Cardiac muscle cell (in vitro differentiated cells and primary cell): ENCODE measurements around the gene GSTO2. TPM values are rescaled to one million over a fixed set of nuclear protein-coding genes. Genes with fewer than 3 reads are reported as not detected.
A peak's percentile ranks its signal among the peaks of the same experiment; 100 is the strongest.

ENCODE experiments used
- DNase-seq, 2 donors: peaks; one replicate each; pipeline versions ENCODE4 v3.0.0 to v3.0.0-alpha.2; 2010 to 2017; ENCODE audit warnings: low read depth in 1 of 2, low spot score in 1 of 2
- H3K27ac ChIP-seq: fragments of 200-600 bp; sonication (generic); 2 replicates; pipeline ENCODE4 v1.5.1; 2016
- H3K27me3 ChIP-seq: fragments of 200-600 bp; sonication (generic); 2 replicates; pipeline ENCODE4 v1.6.0; 2016; ENCODE audit warnings: control low read depth
- H3K36me3 ChIP-seq: fragments of 200-600 bp; sonication (generic); 2 replicates; pipeline ENCODE4 v1.5.1; 2016; ENCODE audit warnings: control low read depth
- H3K4me1 ChIP-seq: fragments of 200-600 bp; sonication (generic); 2 replicates; pipeline ENCODE4 v1.8.1; 2017; ENCODE audit warnings: low read depth, mild to moderate bottlenecking, mixed run types
- H3K4me3 ChIP-seq: fragments of 200-600 bp; sonication (generic); 2 replicates; pipeline ENCODE4 v1.5.1; 2016; ENCODE audit warnings: mild to moderate bottlenecking
- H3K9me3 ChIP-seq: fragments of 200-600 bp; sonication (generic); 2 replicates; pipeline ENCODE4 v1.5.1; 2017; ENCODE audit warnings: low read depth, mild to moderate bottlenecking, control low read depth
- polyA plus RNA-seq: library from polyadenylated mRNA; unstranded; fragments of >200 nt; fragmentation: Nextera tagmentation; extraction: Ambion mirVana; gene quantifications from 2 replicates; pipeline ENCODE4 v1.2.1, GENCODE V29; 2016
- total RNA-seq: library from RNA; depleted of rRNA; stranded (reverse); fragments of >200 nt; gene quantifications from 2 replicates; pipeline ENCODE4 v1.2.3, GENCODE V29; 2016
- TF ChIP-seq, protein P1 (sequence below): IDR thresholded peaks from 2 replicates; pipeline ENCODE4 v1.5.1; 2012; ENCODE audit warnings: low read depth, mild to moderate bottlenecking, low read length

The GSTO2 gene
- total and polyA plus RNA-seq, 2 experiments from 2014 or later, result 2.2 to 3.0 TPM

DNA sequence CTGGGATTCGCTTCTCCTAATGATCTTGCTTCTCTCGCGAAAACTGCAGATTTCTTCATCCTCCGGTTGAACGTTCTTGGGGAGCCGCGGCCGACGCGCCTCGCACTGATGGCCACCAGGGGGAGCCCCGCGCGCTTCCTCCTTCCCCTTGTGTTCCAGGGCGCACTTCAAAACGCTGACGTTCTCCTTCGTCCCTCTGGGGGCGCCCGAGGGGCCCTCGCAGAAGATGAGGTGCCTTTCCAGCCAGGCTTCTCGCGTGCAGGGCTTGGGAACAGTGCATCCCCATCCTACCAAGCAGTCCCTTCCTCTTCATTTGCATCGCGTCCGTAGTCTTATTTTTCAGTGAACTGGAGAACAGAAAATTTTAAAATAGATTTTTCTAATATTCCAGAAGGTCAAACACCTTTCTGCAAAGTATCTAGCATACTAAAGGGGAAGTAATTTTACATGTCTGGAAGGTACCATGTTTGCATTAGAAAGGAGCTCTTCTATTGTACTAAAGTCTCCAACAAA lies 22.5 kb downstream of the GSTO2 start:
- peak; percentile 93 for DNase-seq
- Histone ChIP-seq H3K27me3 (no peaks in the 10 kb centered on the region), H3K4me1 (no peaks in the 10 kb centered on the region), H3K27ac (no peak overlapping the region), H3K4me3 (no peak overlapping the region), H3K9me3 (no peaks in the 10 kb centered on the region), H3K36me3 (no peaks in the 10 kb centered on the region)
- TF ChIP-seq, protein P1, sequence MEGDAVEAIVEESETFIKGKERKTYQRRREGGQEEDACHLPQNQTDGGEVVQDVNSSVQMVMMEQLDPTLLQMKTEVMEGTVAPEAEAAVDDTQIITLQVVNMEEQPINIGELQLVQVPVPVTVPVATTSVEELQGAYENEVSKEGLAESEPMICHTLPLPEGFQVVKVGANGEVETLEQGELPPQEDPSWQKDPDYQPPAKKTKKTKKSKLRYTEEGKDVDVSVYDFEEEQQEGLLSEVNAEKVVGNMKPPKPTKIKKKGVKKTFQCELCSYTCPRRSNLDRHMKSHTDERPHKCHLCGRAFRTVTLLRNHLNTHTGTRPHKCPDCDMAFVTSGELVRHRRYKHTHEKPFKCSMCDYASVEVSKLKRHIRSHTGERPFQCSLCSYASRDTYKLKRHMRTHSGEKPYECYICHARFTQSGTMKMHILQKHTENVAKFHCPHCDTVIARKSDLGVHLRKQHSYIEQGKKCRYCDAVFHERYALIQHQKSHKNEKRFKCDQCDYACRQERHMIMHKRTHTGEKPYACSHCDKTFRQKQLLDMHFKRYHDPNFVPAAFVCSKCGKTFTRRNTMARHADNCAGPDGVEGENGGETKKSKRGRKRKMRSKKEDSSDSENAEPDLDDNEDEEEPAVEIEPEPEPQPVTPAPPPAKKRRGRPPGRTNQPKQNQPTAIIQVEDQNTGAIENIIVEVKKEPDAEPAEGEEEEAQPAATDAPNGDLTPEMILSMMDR, result peak; percentile 100

DNA sequence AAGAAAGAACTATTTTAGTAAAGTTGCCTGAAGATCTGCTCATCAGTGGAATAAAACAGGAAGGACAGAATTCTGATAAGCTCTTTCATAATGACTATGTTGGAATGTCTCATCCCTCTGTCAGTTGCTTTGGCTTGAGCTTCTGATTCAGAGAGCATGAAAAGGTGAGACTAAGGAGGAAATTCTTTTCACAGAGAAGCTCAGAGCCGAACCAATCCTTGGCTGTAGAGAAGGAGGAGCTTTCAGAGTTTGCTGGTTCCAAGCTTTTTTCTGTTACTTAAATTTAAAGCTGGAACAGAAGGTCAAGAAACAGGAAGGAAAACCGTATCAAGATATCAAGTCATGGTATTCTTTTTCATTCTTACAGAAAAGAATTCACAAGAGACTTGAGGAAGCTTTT lies 24.0 kb downstream of the GSTO2 start:
- no peaks in the 10 kb centered on the region for H3K4me1 ChIP-seq
- no peaks in the 10 kb centered on the region for H3K27me3 ChIP-seq
- TF ChIP-seq, protein P1, result no peak
- no peaks in the 10 kb centered on the region for H3K36me3 ChIP-seq
- DNase-seq, result peak in 1 of 2 donors; percentile 59
- no peaks in the 10 kb centered on the region for H3K9me3 ChIP-seq
- no peak overlapping the region for H3K4me3 ChIP-seq
- H3K27ac ChIP-seq, result no peak overlapping the region

DNA sequence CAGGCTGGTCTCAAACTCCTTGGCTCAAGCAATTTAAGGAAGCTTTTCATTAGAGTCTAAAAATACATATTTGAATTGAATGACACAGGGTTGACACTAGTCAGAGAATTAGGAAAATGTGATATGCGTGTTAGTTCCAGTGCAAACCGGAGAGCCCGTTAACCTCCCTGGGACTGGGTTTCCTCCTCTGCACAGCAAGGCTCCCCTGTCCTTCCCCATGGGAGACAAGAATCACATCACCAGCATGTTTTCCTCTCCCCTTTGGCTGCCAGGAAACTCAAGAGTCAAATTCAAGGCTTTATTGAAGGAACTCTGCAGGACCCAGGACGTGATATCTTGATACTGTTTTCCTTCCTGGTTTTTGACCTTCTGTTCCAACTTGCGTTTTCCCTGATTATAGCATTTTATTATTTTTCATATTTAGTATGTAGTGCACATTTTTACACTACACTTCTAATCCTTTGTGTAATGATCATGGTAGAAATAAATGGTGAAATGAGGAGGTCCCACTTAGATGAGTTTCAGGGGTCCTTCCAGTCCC lies 24.9 kb downstream of the GSTO2 start:
- Histone ChIP-seq H3K4me3 (no peak overlapping the region), H3K9me3 (no peaks in the 10 kb centered on the region), H3K4me1 (no peaks in the 10 kb centered on the region), H3K36me3 (no peaks in the 10 kb centered on the region), H3K27me3 (no peaks in the 10 kb centered on the region), H3K27ac (no peak overlapping the region)
- DNase-seq, result no peak
- TF ChIP-seq, protein P1, result no peak

DNA sequence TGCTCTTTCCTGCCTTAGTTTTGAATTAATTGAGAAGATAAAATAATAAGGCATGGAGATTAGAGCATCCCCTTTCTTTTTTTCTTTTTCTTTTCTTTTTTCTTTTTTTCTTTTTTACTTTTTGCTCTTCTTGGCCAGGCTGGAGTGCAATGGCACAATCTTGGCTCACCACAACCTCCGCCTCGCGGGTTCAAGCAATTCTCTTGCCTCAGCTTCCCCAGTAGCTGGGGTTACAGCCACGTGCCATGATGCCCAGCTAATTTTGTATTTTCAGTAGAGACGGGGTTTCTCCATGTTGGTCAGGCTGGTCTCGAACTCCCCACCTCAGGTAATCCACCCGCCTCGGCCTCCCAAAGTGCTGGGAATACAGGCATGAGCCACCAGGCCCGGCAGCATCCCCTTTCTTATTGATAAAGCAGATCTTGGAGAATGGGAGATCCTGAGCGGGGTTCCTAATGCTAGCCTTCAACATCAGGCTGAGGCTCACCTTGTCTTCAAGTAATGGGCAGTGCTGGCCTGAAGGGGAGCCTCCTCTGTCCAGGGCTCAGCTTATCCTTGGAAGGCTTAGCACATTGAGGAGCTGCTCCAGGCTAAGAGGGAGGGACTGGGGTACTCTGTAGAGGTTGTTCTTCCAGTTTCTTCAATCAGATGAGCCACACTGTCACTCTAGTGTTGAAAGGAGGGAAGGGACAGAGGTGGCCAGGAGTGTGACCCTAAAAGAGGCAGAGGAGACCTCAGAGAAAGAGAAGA lies 27.9 kb downstream of the GSTO2 start:
- Histone ChIP-seq H3K27me3 (no peaks in the 10 kb centered on the region), H3K36me3 (no peaks in the 10 kb centered on the region), H3K4me3 (no peak overlapping the region), H3K27ac (no peak overlapping the region), H3K9me3 (no peaks in the 10 kb centered on the region), H3K4me1 (no peaks in the 10 kb centered on the region)
- TF ChIP-seq, protein P1, result no peak
- DNase-seq, result no peak

DNA sequence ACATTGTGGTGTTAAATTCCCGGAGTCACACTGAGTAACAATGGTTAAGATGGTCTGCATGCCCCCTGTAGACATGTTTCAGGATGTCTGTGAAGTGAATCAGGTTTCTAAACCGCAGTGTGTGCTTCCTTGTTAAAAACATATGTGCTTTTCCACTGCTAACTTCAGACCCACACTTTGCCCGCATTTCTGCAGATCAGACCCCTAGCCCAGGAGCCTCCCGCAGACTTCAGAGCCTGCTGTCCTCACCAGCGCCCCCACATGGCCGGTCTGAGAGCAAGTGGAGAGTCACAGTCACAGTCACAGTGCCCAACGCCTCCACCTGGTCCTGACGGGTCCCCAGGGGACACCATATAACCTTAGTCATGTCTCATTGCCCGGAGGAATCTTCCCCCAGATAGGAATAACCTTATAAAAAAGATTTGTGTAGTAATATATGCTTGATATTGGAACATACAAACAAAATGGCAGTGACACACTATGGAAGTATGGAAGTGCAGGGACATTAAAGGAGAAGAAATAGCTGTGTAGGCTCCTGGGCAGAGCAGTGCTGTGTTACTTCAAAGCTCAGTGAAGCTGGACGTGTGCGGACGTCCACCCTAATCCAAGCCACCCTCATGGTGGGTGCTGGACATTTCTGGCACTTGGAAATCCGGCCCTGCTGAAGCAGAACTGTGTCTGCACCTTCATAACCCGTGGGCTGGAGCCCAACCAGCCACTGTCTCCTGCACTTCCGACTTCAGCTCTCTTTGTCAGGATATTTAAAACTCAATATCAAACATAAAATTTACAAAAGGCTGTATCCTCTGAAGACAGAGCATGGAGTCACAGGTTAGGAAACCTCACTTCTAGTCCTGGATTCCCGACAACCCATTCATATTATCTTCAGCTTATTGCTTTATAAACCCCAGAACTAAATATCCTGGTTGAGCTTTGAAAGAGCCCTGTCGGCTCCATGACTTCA lies 29.0 kb downstream of the GSTO2 start:
- no peak overlapping the region for H3K27ac ChIP-seq
- H3K4me1 ChIP-seq, result no peaks in the 10 kb centered on the region
- H3K4me3 ChIP-seq, result no peak overlapping the region
- peak; percentile 59 to 61 for DNase-seq
- H3K36me3 ChIP-seq, result no peaks in the 10 kb centered on the region
- no peaks in the 10 kb centered on the region for H3K27me3 ChIP-seq
- TF ChIP-seq, protein P1, result peak; percentile 74
- no peaks in the 10 kb centered on the region for H3K9me3 ChIP-seq
